ENCODE results near the gene NFATC2.
"Not testable (repeated sequence)": the region's sequence is repeated elsewhere in the genome, so short reads cannot be mapped to it uniquely, and the experiment has no call there.

NFATC2 gene

DNA sequence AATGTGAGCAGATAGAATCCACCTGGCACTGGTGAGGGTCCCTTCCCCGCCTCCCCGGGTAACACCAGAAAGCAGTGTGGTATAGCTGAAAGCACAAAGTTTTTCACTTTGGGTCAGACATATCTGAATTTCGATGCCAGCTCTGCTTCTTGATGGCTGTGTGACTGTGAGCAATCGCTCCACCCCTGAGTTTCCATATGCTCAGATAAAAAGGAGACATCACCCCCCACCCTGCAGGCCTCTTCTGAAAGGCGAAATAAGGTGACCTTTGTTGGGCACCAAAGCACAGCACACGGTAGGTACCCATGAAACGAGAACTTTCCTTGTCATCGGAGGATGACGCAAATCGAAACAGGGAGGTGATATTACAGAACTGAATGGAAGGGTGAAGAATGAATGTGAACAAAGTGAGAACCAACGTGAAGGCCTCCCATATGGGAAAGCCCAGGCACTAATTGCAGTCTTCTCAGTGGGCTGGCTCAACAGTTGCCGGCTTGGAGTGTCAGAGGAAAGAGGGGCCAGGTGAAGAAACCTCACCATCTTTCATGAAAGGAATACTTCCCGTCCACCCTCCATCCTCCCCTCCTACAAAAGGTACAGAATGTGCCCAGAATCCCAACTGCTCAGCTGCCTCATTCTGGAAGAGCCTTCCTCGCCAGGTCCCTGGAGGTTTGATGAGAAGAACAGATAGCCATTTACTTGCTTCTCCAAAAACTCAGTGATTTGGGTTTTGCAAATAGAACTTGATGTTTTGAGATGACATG, 61.8 kb downstream of the NFATC2 start:
- Histone ChIP-seq H3K36me3 (no peaks in the 10 kb centered on the region), H3K27ac (no peak overlapping the region), H3K27me3 (ENCODE audit: insufficient read depth, low read depth, severe bottlenecking) (peaks cover 79% of the 10 kb centered on the region), H3K9me3 (ENCODE audit: severe bottlenecking) (peaks cover 3% of the 10 kb centered on the region), H3K4me3 (ENCODE audit: low read depth, low read length) (no peak overlapping the region)
- no peak for DNase-seq
- TF ChIP-seq, protein P1, sequence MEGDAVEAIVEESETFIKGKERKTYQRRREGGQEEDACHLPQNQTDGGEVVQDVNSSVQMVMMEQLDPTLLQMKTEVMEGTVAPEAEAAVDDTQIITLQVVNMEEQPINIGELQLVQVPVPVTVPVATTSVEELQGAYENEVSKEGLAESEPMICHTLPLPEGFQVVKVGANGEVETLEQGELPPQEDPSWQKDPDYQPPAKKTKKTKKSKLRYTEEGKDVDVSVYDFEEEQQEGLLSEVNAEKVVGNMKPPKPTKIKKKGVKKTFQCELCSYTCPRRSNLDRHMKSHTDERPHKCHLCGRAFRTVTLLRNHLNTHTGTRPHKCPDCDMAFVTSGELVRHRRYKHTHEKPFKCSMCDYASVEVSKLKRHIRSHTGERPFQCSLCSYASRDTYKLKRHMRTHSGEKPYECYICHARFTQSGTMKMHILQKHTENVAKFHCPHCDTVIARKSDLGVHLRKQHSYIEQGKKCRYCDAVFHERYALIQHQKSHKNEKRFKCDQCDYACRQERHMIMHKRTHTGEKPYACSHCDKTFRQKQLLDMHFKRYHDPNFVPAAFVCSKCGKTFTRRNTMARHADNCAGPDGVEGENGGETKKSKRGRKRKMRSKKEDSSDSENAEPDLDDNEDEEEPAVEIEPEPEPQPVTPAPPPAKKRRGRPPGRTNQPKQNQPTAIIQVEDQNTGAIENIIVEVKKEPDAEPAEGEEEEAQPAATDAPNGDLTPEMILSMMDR (IDR thresholded peaks at IDR 0.05; ENCODE audit: low read depth, low read length), result no peak

DNA sequence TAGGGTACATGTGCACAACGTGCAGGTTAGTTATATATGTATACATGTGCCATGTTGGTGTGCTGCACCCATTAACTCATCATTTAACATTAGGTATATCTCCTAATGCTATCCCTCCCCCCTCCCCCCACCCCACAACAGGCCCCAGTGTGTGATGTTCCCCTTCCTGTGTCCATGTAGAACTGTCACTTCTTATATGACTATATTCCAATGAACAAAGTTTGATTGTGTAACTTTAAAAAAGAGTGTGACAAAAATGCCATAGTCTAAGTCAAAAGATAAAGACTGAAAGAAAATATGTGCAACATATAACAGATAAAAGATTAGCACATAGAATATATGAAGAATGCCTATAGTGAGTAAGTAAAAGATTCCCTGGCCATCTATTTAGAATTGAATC, 66.4 kb downstream of the NFATC2 start:
- not testable (repeated sequence) for H3K36me3 ChIP-seq; H3K9me3 ChIP-seq (ENCODE audit: severe bottlenecking); H3K27ac ChIP-seq; H3K4me3 ChIP-seq (ENCODE audit: low read depth, low read length); DNase-seq
- H3K27me3 ChIP-seq (ENCODE audit: insufficient read depth, low read depth, severe bottlenecking), result peaks cover 88% of the 10 kb centered on the region

DNA sequence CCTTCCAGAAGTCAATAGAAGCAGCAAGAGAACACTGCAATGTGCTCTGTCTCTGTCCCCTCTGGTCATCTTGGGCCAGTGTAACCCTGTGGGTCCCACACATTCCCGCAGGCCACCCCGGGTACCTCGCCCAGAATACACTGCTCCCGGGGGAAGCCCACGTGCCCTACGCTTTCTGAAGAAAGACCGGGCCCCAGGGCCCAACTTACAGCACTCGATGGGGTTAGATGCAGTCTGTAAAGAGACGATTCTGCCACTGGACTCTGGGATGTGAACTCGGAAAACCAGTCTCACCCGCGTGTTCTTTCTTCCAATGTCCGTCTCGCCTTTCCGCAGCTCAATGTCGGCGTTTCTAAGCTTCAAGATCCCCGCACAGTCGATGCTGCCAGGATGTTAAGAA, 68.7 kb downstream of the NFATC2 start:
- H3K27me3 ChIP-seq (ENCODE audit: insufficient read depth, low read depth, severe bottlenecking), result peaks cover 89% of the 10 kb centered on the region
- TF ChIP-seq, protein P1 (IDR thresholded peaks at IDR 0.05; ENCODE audit: low read depth, low read length), result no peak

DNA sequence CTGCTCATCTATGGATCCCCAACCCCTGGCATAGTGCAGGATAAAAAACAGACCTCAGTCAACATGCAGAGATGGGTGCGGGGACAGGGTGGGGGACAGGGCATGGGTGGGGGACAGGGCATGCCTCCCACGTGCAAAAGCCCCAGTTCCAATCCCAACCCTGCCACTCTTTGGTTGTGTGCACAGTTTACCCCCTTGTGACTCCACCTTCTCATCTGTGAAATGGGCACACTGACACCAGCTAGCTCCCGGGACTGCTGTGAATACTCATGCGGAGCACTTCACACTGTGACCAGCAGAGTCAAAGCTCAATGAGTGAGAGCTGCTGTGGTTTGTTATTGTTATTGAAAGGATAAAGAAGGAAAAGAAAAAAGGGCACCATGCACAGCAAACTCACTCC, 69.3 kb downstream of the NFATC2 start:
- no peaks in the 10 kb centered on the region for H3K36me3 ChIP-seq
- peaks cover 88% of the 10 kb centered on the region for H3K27me3 ChIP-seq (ENCODE audit: insufficient read depth, low read depth, severe bottlenecking)
- TF ChIP-seq, protein P1 (IDR thresholded peaks at IDR 0.05; ENCODE audit: low read depth, low read length), result no peak
- H3K4me3 ChIP-seq (ENCODE audit: low read depth, low read length), result no peak overlapping the region
- peaks cover 6% of the 10 kb centered on the region for H3K9me3 ChIP-seq (ENCODE audit: severe bottlenecking)
- no peak overlapping the region for H3K27ac ChIP-seq
- no peak for DNase-seq

More for the DNA sequence above, 68.7 kb downstream of the NFATC2 start:
- Histone ChIP-seq H3K36me3 (no peaks in the 10 kb centered on the region), H3K4me3 (ENCODE audit: low read depth, low read length) (no peak overlapping the region), H3K27ac (no peak overlapping the region), H3K9me3 (ENCODE audit: severe bottlenecking) (peaks cover 6% of the 10 kb centered on the region)
- no peak for DNase-seq

DNA sequence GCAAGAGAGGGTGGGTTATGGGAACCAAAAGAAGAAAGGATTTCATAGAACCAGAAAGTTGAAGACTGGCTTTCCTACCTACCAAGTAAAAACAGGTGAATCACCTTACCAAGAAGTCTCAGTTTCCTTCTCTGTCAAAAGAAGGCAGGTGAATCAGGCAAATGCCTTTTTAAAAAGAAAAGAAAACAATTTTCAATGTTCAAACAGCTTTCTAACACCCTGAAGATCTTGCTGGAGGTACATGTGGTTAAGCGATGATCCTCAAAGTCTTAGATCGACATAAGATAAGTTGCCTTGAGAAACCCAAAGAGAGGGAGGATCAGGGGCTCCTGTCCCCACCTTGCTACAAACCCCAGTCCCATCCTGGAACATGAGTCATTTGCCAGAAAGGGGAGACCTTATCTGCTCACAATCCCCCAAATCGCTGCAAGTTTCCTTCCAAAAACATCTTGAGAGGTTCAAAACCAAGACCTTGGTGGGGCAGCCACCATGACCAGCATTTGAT, 71.6 kb downstream of the NFATC2 start:
- peaks cover 3% of the 10 kb centered on the region for H3K9me3 ChIP-seq (ENCODE audit: severe bottlenecking)
- H3K4me3 ChIP-seq (ENCODE audit: low read depth, low read length), result no peak overlapping the region
- peaks cover 93% of the 10 kb centered on the region for H3K27me3 ChIP-seq (ENCODE audit: insufficient read depth, low read depth, severe bottlenecking)
- no peaks in the 10 kb centered on the region for H3K36me3 ChIP-seq
- DNase-seq, result no peak
- TF ChIP-seq, protein P1 (IDR thresholded peaks at IDR 0.05; ENCODE audit: low read depth, low read length), result no peak
- H3K27ac ChIP-seq, result no peak overlapping the region

DNA sequence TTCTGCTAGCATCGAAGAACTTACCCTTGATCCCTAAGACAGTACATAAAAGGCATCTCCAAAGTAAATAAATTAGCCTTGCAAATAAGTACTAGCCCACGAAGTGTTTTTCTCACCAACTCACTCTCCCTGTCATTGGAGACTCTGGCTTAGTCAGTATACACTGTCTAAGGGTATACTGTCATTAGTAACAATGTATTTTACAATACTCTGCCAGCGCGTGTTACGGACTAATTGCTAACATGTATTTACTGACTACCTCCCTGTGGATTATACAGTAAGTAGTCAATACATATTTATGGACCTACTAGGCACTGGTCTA, 72.1 kb downstream of the NFATC2 start:
- DNase-seq, result no peak
- no peak overlapping the region for H3K27ac ChIP-seq
- no peaks in the 10 kb centered on the region for H3K36me3 ChIP-seq
- TF ChIP-seq, protein P1 (IDR thresholded peaks at IDR 0.05; ENCODE audit: low read depth, low read length), result no peak
- H3K4me3 ChIP-seq (ENCODE audit: low read depth, low read length), result no peak overlapping the region
- peaks cover 95% of the 10 kb centered on the region for H3K27me3 ChIP-seq (ENCODE audit: insufficient read depth, low read depth, severe bottlenecking)
- peaks cover 3% of the 10 kb centered on the region for H3K9me3 ChIP-seq (ENCODE audit: severe bottlenecking)
